Measurements from ENCODE around the gene PTCH1.

DNA sequence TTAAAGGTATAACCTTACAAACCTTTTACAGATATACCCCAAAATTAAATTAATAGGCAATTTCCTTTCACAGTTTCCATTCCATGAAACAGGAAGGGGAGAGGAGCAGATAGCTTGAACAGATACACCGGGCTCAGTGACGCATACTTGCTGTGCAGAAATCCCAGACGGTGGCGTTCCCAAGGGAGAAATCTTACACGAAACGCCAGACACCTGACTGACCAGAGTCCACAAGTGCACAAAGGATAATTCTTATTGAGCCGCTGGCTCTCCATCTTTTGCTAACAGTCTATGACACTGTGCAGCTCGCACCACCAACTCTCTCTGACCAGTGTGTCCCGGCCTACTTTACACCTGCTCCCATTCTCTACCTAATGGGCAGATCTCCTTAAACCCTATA lies 37.4 kb downstream of the PTCH1 start:
- TF ChIP-seq POLR2AphosphoS5 (IDR thresholded peaks at IDR 0.05; ENCODE audit: borderline replicate concordance, low read depth, low read length) (no peak), EZH2 (IDR thresholded peaks at IDR 0.05) (no peak), FOXP2 (optimal IDR thresholded peaks at IDR 0.05; ENCODE audit: control extremely low read depth, extremely low read length, insufficient read depth) (no peak)
